ENCODE data around the gene MRPL33. TPM values are rescaled to one million over a fixed set of nuclear protein-coding genes. Genes with fewer than 3 reads are reported as not detected.
A peak's percentile ranks its signal among the peaks of the same experiment; 100 is the strongest.

MRPL33 gene
- total RNA-seq, 2 donors from 2014 or later = 26.5 to 92.0 TPM

- intact Hi-C loops (cut with DNase I) = no loop called here
- Histone ChIP-seq H3K4me3 (no peak overlapping the region), H3K4me1 (peaks cover 52% of the 10 kb centered on the region), H3K27ac (peak overlapping the region; percentile 77 to 86 (median 80)), H3K27me3 (no peaks in the 10 kb centered on the region), H3K9me3 (no peaks in the 10 kb centered on the region), H3K36me3 (replicated peaks in 1 of 2; ENCODE audit: insufficient read depth in 1 of 2, low read depth in 2 of 2) (no peaks in the 10 kb centered on the region)
- ATAC-seq = peak; percentile 85
- DNase-seq = peak; percentile 84 to 87 (median 86)
- WGBS, 2 donors = 8 to 9% methylated on average over 12 to 29 of the region's 29 CpGs
- TF ChIP-seq CTCF (IDR thresholded peaks at IDR 0.05) (no peak), POLR2A (IDR thresholded peaks at IDR 0.05) (peak; percentile 9 to 68 (median 63))
Measured at GRCh38 chr2:27765621-27766286, 5.8 kb upstream of the MRPL33 start.

DNA sequence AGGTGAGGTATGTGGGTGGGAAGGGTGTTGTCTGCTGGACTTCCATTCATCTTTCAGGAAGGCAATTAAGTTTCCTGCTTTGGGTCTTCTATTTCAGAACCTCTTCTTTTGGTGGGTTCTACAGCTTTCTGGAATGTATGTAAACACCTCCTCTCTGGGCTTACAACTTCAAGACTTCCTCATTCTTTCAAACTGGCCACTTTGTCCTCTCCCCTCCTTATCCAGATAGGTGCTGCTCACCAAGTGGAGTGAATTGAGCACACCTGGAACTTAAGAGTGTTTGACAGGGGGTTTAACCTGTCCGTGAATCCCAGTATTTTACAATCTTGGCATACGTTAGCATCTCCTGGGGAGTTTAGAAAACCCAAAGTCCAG, 5.2 kb upstream of the MRPL33 start:
- whole genome bisulfite sequencing, 2 donors = 51 to 61% methylated on average over 2 of the region's 2 CpGs
- intact Hi-C loops (cut with DNase I) = no loop called here
- Histone ChIP-seq H3K36me3 (replicated peaks in 1 of 2; ENCODE audit: insufficient read depth in 1 of 2, low read depth in 2 of 2) (no peaks in the 10 kb centered on the region), H3K27me3 (no peaks in the 10 kb centered on the region), H3K9me3 (no peaks in the 10 kb centered on the region), H3K4me3 (no peak overlapping the region), H3K4me1 (peaks cover 56% of the 10 kb centered on the region), H3K27ac (peak overlapping the region; percentile 77 to 86 (median 80))
- DNase-seq (no peak), ATAC-seq (peak; percentile 18)
- no peak for TF ChIP-seq CTCF (IDR thresholded peaks at IDR 0.05)
- peak; percentile 0 to 19 (median 6) for TF ChIP-seq POLR2A (IDR thresholded peaks at IDR 0.05)

- intact Hi-C loops (cut with DNase I) = no loop called here
- ATAC-seq (no peak), DNase-seq (no peak)
- Histone ChIP-seq H3K4me3 (peak overlapping the region; percentile 63 to 82), H3K27me3 (no peaks in the 10 kb centered on the region), H3K4me1 (peaks cover 47% of the 10 kb centered on the region), H3K9me3 (no peaks in the 10 kb centered on the region), H3K36me3 (replicated peaks in 1 of 2; ENCODE audit: insufficient read depth in 1 of 2, low read depth in 2 of 2) (no peaks in the 10 kb centered on the region), H3K27ac (peak overlapping the region; percentile 84 to 97 (median 92))
- TF ChIP-seq POLR2A (IDR thresholded peaks at IDR 0.05) = no peak
- no peak for TF ChIP-seq CTCF (IDR thresholded peaks at IDR 0.05)
- WGBS, 2 donors = 1 to 5% methylated on average over 13 of the region's 13 CpGs
Measured at GRCh38 chr2:27771202-27771547, 344 bp upstream of the MRPL33 start.

GRCh38 chr2:27772804-27773203, 1.3 kb downstream of the MRPL33 start:
- ATAC-seq (no peak), DNase-seq (no peak)
- peak overlapping the region in 1 of 2 donors; percentile 82 for H3K4me3 ChIP-seq
- H3K27ac ChIP-seq = peak overlapping the region in 2 of 4 donors; percentile 84 to 97
- intact Hi-C loops (cut with DNase I) = no loop called here
- H3K9me3 ChIP-seq = no peaks in the 10 kb centered on the region
- H3K27me3 ChIP-seq = no peaks in the 10 kb centered on the region
- H3K4me1 ChIP-seq = peaks cover 42% of the 10 kb centered on the region
- H3K36me3 ChIP-seq (replicated peaks in 1 of 2; ENCODE audit: insufficient read depth in 1 of 2, low read depth in 2 of 2) = no peaks in the 10 kb centered on the region
- 6 to 7% methylated on average over 2 of the region's 2 CpGs for WGBS, 2 donors
- TF ChIP-seq POLR2A (IDR thresholded peaks at IDR 0.05) (no peak), CTCF (IDR thresholded peaks at IDR 0.05) (no peak)

DNA sequence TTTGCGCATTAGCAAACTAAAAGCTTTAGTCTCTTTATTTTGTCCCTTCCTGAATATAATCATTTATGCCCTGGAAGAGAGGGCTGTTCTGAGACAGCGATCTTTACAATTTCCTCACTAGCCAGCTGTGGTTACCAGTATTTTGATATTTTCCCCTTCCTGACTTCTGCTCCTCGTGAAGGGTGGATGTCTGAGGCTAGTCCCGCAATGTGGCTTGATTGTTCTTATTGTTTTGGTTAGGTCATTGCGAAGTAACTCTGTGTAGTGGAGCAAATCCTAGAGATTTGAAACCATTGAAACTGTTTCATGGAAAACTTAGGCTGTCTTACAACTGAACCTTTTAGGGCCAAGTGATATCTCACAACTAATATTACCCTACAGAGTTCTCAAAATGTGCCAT, 2.4 kb downstream of the MRPL33 start:
- Histone ChIP-seq H3K27ac (no peak overlapping the region), H3K4me1 (peaks cover 42% of the 10 kb centered on the region)
- ATAC-seq = no peak

More for the DNA sequence above, 2.4 kb downstream of the MRPL33 start:
- H3K9me3 ChIP-seq = no peaks in the 10 kb centered on the region
- no peak for DNase-seq
- intact Hi-C loops (cut with DNase I) = no loop called here
- H3K27me3 ChIP-seq = no peaks in the 10 kb centered on the region
- H3K36me3 ChIP-seq (replicated peaks in 1 of 2; ENCODE audit: insufficient read depth in 1 of 2, low read depth in 2 of 2) = no peaks in the 10 kb centered on the region
- 62 to 71% methylated on average over 5 of the region's 5 CpGs for WGBS, 2 donors
- H3K4me3 ChIP-seq = no peak overlapping the region
- no peak for TF ChIP-seq CTCF (IDR thresholded peaks at IDR 0.05)
- TF ChIP-seq POLR2A (IDR thresholded peaks at IDR 0.05) = no peak
